GM19395 (cell line): Measurements from ENCODE around the gene MALRD1.

Experiments used
- ATAC-seq: cut with Tn5 transposase; IDR thresholded peaks from one replicate; pipeline ENCODE4 v1.9.1; 2021; ENCODE audit warnings: mild to moderate bottlenecking, moderate library complexity; ENCODE audit not compliant: unreplicated experiment

Gene MALRD1

DNA sequence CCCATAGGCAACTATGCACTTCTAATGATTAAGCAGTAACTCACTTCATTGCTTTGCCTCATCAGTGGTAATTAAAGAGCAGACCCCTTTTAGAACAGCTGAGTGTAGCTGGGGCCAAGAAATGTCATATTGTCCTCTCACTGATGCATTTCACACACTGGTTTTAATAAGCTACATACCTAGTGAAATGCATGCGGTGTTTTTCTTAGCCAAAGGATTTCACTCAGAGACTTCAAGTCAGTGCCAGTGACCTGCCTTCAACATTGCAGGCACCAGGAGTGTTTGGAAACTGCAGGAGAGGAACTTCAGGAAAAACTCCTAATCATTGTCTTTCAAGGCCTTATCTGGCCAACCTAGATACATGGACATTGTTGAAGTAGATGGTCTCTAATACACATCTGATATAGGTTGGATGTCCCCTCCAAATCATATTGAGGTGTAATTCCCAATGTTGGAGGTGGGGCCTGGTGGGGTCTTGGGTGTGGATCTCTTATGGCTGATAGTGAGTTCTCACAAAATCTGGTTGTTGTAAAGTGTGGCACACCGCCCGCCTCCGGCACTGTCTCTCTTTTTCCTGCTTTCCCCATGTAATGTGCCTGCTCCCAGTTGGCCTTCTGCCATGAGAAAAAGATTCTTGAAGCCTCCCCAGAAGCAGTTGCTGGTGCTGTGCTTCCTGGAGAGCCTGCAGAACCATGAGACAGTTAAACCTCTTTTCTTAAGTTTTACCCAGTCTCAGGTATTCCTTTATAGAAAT, 515.0 kb downstream of the MALRD1 start:
- no peak for ATAC-seq

DNA sequence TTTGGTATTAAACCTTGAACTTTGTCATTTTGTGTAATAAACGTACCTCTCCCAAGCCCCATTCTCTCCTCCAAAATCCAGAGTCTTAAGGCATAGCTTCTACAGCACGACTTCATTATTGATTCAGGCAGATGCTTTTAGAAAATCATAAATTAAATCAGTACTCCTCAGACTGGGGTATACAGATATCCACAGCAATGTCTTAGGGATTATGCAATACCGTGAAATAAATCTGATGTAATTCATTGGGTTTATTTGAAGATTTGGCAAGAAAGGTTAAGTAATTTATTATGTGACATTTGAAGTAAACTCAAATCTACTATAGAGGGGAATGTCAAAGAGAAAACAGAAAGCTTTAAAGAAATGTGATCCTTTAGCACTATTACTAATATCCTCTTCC, 521.5 kb downstream of the MALRD1 start:
- no peak for ATAC-seq

- no peak for ATAC-seq
These were observed 522.4 kb downstream of the MALRD1 start for GRCh38 chr10:19570991-19571390.

DNA sequence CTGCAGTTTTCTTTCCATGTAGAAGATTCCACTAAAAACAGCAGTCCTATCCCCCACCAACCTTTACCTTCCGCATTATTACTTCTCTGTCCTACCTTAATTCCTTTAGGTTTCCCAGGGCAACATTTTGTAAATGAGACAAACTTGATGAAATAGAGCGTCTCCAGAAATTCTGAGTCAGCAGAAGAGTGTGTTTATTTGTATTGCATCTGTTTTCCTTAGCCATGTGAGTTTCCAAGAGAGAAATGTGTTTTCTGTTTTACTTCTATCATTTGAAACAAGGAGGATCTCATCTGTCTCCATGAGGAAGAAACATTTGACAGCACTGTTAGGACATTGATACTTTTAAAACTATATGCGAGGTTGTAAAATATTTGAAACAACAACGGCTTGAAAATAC, 523.5 kb downstream of the MALRD1 start:
- ATAC-seq, result no peak

DNA sequence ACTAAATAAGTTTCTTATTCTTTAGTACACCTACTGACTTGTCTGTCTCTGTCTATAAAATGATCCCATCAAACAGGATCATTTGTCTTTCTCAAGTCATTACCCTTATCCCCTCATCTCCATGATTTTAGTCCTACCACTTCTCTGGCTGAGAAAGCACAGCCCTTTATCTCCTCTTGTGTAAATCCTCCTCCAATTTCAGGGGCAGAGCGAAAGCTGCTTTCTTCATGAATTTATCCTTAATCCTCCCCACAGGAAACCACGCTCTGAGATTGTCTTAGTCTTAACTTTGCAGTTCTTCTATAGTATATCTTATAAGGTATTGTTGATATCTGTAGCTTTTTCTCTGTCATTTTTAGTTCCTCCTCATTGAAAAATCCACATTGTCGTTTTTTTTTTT, 528.0 kb downstream of the MALRD1 start:
- no peak for ATAC-seq

DNA sequence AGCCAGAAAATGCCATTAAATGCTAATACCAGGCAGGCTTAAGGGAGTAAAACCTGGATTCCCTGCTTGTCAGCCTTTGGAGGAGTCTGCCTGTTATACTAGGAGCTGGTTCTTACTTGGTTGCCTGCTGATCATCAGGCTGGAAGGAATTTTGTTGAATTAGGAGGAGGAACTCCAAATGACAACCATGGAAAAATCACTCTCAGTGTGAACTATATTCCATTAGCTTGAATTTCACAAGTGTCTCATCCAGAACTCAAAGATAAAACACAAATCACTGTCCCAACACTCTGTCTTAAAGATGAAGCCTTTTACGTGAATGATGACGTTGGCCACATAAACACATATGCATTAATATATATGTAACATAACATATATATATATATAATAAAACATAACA, 528.8 kb downstream of the MALRD1 start:
- no peak for ATAC-seq

GRCh38 chr10:19577807-19578206, 529.2 kb downstream of the MALRD1 start:
- ATAC-seq, result no peak

DNA sequence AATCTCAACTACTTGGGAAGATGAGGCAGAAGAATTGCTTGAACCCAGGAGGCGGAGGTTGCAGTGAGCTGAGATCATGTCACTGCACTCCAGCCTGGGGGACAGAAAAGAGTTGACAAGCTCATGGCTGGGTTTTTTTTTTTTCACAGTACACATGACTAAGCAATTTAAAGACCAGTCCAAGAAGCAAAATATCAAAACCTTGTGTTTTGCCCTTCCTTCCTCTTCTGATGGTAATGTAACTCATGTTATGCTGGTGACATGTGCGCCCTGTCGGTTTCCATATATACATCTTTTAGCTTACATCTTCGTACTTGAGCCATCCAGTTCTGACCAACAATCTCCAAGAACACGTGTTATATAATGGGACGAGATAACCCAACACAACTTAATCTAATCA, 530.0 kb downstream of the MALRD1 start:
- no peak for ATAC-seq

DNA sequence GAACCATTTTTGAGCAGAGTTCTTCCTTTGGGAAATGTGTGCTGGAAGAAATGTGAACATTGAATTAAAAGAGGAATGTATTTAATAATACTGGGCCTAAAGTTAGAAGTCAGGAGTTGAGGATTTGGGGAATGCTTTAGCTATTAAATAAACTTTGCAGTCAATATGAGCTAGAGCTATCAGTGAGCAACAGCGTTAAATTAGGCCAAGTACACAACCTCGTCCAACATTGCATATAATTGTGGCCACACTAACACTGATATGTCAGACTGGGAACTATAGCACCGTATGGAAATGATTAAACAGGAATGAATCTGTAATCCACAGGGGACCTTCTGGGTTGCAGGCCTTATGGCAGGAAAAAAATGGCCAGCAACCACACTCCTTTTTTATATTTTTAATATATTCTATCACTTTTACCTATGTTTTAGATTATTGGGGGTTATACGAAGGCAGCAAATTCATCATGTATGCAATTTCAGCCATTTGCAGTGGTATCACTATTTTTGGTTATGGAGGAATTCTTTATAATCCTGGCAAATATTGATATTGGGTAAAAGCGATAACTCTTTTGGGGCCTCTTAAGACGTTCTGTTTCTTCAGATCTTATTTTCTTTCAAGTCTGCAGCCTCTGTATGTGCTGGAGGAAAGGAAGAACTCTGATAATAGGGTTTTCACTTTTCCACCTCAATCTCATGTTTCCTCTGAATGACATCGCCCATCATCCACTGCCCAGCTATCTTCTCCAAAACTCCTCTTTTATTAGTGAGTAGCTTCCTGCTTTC, 531.4 kb downstream of the MALRD1 start:
- no peak for ATAC-seq

DNA sequence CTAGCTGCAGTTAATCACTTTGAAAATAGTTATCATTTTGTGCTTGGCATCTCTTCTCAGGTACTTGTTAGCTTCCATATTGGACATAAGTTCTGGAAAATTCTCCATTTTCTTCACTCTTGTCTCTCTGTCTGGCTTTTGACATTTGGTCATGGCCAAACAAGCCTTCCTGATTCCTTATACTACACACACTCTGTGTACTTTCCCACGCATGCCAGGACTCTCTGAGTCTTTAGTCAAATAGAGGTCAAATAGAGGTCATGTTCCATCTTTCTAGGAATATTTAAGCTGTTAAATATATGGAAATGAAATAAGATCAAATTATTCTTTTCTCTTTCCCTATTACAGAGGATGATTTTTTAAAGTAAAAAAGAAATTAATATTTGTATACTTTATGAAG, 532.1 kb downstream of the MALRD1 start:
- no peak for ATAC-seq

DNA sequence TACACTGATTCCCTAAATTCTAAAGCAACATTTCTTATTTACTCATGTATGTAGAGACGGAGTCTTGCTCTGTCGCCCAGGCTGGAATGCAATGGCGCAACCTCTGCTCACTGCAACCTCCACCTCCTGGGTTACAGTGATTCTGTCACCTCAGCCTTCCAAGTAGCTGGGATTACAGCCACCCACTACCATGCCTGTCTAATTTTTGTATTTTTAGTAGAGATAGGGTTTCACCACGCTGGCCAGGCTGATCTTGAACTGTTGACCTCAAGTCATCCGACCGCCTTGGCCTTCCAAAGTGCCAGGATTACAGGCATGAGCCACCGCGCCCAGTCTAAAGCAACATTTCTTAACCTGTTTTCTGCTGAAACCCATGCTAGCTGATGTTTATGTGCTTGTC, 540.0 kb downstream of the MALRD1 start:
- no peak for ATAC-seq

DNA sequence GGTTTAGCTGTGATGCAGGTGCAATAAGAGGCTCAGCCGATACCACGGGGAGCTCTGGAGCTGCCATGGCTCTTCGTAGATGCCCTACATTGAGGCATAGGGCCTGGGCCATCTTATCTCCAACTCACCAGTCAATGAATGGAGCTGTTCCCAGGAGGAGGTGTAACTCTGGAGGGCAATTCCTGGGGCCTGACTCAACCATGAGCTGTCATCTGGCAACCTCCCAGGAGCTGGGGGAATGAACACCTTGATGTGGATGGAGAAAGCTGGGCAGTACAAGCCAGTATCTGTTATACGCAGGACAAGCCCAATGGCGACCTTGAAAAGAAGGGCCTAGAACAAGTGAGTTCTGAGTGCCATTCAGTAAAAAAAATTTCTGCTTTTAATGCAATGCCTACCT, 543.7 kb downstream of the MALRD1 start:
- ATAC-seq, result no peak

GRCh38 chr10:19595212-19595845, 546.7 kb downstream of the MALRD1 start:
- ATAC-seq, result no peak

- no peak for ATAC-seq
These were observed 557.2 kb downstream of the MALRD1 start for GRCh38 chr10:19605806-19606205.

- ATAC-seq, result no peak
These were observed 558.4 kb downstream of the MALRD1 start for GRCh38 chr10:19606968-19607367.

GRCh38 chr10:19611775-19612174, 563.2 kb downstream of the MALRD1 start:
- no peak for ATAC-seq

DNA sequence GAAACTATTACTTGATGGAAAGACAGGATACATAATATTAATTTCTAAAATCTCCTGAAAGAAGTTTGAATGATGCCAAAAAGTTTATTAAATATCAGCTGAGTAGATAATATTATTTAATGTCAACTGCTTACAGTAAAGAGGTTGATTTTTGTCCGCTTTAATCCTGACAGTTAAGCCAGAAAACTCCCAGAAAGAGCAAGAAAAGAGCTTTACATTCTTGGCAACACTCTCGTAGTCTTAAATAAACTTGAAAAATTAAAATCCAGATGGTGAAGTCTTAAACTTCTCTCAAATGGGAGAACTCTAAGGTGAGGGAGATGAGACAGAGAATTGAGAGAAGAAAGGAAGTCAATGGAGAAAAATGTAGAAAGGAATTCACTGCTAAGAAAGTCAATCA, 568.4 kb downstream of the MALRD1 start:
- ATAC-seq, result no peak

GRCh38 chr10:19620811-19621210, 572.2 kb downstream of the MALRD1 start:
- ATAC-seq, result no peak

- ATAC-seq, result no peak
These were observed 574.7 kb downstream of the MALRD1 start for GRCh38 chr10:19623321-19623720.

- ATAC-seq, result no peak
These were observed 577.6 kb downstream of the MALRD1 start for GRCh38 chr10:19626156-19626555.

DNA sequence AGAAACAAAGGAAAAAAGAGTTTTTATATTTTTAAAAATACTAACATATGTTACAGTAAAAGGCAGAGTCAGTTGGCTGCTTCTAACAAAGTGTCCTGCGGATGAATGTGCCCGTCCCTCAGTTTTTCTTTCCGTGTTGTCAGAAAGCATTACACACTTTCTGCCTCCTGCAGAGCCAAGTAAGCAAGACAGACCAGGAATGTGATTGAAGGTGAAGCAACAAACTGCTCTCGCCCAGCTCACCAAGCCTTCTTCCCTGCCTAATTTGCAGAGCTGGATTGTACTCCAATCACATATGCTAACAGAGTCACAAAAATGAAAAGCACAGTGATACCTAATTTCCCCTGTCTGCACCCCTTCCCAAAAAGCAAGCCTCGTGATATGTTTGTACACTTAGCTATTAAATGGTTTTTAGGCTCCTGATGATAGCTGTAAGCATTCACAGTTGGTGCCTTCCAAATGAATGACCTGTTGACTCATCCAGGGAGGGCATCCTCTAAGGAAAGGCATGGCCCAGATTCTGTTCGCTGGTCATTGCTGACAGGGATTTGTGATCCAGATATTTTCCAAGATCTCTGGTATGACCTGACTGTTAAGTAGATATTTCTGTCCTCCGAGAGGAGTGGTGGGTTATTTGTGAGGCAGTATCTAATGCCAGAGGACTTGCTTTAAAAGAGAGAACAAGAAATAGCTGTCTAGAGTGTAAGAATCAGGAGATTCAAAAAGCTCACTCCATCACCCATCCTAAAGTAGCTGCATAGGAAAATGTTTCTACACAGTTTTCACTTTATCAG, 580.4 kb downstream of the MALRD1 start:
- ATAC-seq, result no peak
